GM19099 (cell line): ENCODE measurements around the gene DNAL4.

Experiments used
- POLR2A ChIP-seq: IDR thresholded peaks from 3 replicates; pipeline ENCODE4 v1.6.1; 2011; ENCODE audit warnings: low read depth; ENCODE audit not compliant: insufficient read length; ENCODE audit errors: extremely low read depth

Gene DNAL4

DNA sequence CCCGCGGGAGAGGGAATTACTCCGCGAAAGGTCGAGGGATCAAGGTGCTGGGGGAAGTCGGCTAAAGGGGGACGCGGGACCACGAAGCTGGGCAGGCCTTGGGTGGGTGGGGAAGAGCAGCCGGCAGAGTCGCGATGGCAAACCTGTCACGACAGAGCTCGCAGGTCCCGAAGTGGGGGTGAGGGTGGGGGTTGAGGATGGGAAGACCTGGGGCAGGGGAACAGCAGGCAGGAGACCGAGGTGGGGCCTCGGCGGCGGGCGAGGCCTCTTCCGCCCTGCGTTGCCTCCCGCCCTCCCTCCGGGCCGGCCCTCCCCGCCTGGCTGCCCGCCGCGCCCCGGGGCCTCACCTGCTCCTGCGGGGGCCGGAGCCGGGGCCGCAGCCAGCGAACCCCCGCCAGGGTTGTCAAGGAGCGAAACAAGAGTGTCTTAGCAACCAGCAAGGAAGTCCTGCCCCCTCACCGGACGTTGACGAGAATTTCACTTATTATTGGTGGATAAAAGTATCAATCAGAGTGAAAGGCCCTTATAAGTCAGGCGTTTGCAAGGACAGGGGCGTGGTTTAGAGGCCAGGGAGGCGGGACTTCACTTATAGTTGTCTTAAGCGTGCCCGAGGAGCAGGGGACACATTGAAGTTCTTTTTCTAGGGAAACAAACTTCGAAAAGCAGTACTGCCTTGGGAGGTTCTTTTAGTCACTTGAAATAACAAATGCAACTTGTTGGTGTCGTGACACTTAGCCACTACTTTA lies at the start of gene DNAL4:
Gene DNAL4 (minus strand): TSS at position 423 of the 746 bp plus-strand sequence. CDS start 11,412 bp downstream, outside the sequence.
- peak; percentile 51 for TF ChIP-seq POLR2A

DNA sequence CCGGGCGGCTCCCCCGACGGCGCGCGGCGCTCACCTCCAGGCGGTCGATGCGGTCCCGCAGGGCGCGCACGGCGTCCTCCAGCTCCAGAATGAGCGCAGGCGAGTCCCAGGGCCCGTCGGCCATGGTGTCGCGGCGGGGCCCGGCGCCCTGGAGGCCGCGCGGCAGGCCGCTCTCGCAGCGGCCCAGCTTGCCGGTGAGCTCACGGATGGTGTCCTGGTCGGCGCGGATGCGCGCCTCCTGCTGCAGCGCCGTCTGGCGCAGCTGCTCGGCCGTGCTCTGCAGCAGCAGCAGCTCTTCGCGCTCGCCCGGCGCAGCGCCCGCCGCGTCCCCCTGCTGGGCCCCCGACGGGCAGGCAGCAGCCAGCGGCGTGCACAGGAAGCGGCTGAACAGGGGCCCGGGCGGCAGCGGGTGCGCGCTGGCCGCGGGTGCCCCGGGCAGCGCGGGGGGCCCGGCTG lies 49.3 kb upstream of the DNAL4 start:
- no peak for TF ChIP-seq POLR2A

DNA sequence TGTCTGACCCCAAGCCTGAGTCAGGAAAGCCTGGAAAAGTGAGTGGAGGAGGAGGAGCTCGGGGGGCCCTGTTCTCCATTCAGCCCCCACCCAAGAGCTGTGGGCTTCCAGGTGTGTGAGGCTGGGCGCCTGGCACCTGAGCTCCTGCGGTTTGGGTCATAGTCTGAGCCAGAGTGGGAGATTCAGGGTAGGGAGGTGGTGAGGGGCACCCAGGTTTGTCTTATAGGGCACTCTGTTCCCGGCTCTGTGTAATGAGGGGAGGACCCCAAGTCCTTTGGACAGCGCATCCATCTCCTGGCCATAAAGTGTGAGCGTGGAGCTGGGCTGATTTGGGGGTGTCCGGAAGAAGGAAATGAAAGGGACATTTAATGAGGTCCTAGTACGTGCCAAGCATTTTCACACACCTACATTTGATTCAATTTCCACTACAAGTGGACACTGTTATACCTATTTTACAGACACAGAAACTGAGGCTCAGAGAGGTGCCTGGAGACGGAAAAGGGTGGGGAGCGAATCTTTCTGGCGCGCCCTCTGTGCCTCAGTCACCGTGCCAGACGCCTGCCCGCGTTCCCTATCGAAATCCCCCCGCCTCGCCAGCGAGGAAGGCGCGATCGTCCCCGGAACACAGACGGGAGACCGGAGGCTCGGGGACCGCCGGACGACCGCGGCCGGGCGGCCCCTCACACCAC lies 48.7 kb upstream of the DNAL4 start:
- no peak for TF ChIP-seq POLR2A

DNA sequence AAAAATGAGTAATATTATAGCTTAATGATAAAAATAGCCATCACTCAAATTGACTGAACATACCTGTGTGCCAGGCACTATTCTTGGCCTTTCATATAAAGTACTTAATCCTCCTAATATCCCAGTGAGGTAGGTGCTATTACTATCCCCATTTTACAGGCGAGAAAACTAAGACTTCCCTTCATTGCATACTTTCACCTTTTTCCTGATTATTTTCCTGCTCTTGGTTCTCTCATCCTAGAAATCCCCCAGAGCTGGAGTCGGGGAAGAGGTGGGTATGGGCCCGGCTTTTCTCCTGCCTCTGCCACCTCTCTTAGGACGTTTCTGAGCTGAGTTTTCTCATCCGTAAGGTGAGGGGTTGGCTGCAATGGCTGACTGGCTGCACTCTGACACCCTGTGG lies 47.7 kb upstream of the DNAL4 start:
- TF ChIP-seq POLR2A, result no peak

DNA sequence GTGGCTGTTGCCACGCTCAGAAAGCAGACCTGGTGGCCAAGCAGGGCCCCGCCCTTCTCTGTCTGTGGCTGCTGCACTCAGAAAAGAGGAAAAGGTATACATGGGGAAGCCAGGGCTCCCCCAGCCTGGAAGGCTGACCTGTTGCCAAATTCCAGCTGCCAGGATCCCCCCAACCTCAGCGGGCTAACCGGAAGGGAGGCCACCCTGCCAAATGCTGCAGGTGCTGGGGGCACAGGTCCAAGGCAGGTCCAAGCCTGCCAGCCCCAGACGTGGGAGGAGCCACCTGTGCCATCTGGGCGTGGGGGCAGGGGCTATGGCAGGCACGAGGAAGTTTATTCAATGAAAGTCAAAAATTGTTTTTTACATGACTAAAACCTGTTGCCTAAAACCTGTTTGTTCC lies 47.3 kb upstream of the DNAL4 start:
- TF ChIP-seq POLR2A, result no peak

DNA sequence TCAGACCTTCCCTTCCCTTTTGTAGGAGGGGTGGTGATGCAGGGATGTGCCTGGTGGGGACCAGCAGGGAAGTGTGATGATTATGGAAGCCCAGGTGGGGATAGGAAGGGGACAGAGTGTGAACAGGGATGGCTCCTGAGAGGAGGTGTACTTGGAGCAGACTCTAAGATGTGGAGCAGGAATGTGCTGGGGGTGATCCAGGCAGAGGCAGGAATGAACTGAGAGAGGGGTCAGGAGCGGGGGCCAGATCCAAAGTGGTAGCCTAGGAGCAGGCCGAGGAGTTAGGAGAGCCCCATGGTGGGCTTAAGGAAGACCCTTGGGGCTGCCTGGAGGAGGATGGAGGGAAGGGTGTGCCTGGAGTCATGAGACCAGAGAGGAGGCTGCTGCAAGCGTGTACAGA lies 46.2 kb upstream of the DNAL4 start:
- no peak for TF ChIP-seq POLR2A

DNA sequence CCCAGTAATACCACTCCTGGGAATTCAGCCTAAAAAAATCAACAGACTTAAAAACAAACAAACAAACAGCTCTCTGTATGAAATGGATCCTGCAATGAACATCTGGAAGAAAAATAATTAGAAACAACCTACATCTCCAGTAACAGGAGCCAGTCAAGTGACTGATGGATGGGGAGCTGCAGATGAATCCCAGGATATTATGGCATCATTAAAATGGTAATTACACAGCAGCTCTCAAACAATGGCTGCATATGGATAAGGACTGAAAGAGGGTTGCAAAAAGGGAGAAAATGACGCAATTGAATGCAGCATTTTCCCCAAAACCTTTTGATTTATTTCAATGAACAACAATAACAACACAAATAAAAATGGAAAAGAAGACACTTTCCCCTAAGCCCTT lies 45.7 kb upstream of the DNAL4 start:
- no peak for TF ChIP-seq POLR2A

GRCh38 chr22:38837414-38837928 lies 43.5 kb upstream of the DNAL4 start:
- TF ChIP-seq POLR2A, result no peak

DNA sequence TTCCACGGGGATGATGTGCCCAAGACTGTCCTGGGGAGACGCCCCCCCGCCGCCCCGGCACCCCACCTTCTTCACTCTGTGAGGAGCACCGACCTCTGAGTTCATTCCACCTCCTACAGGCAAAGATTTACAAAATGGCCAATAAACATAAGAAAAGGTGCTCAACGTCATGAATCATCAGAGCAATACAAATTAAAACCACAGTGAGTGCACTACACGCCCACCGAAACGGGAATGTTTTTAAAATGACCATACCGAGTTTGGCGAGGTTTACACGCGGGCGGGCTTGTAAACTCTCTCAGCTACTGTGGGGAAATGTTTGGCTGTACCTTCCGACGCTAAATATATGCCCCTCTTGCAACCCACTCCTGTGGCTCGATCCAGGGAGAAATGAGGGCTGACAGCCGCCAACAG lies 42.0 kb upstream of the DNAL4 start:
- TF ChIP-seq POLR2A, result no peak

DNA sequence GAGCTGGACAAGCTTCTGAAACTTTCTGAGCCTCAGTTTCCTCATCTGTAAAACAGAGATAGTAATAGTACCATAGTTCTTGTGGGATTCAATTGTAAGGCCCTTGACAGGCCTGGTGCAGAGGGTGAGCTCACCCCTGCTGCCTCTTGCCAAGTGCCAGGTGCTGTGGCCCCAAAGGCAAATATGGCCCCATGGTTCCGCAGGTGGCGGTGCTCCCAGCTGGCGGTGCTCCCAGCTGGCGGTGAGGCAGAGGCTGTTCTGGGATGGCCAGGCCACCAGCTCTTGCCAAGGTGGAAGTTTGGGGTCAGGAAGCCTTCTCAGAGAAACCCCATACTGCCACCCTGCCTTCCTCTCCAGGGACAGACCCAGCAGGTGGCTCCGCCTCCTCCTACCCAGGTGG lies 41.0 kb upstream of the DNAL4 start:
- no peak for TF ChIP-seq POLR2A

DNA sequence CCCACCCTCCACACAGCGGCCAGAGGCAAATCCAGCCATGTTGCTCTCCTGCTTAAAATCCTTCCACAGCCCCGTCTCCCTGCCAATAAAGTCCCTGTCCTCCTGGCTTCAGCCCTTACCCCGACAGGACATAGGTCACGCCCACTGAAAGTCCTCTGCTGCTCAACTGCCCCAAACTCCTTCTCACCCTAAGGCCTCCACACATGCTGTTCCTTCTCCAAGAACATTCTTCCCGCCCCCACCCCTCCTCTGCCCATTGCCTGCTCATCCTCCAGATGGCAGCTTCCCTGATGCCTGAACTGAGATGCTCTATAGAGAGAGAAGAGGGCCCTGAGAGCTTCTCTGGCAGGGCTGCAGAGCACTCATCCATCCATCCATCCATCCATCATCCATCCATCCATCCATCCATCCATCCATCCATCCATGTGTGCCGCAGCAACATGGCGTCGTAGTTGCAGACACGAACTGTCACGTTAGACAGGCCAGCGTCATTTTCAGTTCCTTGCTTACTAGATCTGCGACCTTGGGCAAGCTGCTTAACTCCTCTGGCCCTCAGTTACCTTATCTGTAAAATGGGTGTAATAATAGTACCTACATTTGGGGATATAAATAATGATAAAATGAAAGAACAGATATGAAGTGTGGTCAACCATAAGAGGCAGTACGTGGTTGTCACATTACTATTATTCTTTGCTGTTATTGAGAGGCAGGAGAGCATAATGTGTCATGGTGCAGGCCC lies 40.4 kb upstream of the DNAL4 start:
- TF ChIP-seq POLR2A, result no peak

DNA sequence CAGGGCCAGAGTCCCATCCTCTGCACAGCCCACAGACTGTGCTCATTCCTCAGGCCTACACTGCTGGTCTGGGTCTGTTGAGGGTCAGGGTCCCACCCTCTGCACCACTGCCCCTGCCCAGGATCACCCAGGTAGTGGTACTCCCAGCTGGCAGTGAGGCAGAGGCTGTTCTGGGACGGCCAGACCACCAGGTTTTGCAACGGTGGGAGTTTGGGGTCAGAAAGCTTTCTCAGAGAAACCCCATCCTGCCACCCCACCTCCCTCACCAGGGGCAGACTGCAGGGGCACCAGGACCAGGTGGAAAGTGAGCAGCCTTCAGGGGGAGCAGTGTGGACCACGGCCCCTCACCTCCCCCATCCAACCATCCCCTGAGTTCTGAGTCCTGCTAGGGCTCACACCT lies 39.1 kb upstream of the DNAL4 start:
- no peak for TF ChIP-seq POLR2A

DNA sequence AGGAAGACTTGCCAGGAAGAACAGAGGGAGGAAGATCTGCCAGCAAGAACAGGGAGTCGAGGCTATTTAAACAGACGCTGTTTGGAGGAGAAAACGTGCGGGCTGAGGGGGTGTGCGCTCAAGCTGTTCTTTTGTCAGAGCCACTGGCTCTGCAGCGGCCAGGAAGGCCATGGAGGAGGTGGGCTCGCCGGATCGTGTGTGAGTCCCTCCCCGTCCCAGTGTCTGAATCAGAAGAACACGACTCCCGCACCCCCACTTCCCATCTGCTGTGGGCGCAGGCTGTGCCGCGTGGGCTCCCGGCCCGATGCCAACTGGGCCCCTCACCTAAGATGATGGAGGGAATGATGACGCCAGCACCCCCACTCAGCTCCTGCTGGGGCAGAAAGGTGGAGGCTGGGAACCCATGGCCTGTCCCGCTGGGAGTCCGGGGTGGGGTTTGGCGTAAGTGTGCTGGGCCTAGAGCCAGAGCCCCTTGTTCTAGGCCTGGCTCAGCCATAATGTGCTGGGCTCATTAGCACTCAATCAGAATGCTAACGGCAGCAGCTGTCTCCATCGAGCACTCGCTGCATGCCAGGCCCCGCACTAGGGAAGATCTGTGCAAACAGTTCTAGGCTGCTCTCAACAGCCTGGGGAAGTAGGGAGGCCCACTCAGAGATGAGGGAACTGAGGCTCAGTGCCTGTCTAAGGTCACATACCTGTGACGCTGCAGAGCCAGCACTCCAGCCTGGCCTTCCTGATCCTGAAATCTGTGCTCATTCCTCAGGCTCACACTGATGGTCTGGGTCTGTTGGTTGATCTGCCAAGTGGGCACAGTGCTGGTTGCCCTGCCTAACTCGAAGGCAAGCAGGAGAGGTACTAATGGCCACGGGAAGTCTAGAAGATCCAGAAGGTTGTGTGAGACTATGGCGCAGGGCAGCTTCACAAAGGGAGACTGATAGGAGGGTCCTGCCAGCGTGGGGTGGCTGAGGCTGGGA lies 38.3 kb upstream of the DNAL4 start:
- no peak for TF ChIP-seq POLR2A
